ENCODE data around the gene C16orf90.

DNA sequence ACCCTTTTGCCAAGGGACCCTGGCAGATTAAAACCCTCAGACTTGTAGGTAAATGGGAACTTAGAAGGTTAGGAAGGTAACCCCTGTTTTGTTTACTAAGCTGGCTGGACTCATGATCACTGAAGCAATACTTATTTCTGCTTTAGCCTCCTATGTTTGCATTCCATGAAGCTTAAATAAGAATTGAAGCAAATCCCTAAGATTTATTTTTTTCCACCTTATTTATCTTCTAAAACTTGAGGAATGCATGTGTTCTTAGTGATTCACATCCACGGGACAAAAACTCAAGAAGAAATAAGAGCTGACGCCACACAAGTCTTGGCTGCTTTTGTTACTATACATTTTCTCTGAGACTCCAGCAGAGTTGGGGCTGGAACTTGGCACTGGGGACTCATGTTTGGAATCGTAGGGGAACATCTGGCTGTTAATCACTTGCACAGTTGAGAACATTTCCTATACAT is 41.0 kb upstream of the C16orf90 start:
- TF ChIP-seq, protein P1, sequence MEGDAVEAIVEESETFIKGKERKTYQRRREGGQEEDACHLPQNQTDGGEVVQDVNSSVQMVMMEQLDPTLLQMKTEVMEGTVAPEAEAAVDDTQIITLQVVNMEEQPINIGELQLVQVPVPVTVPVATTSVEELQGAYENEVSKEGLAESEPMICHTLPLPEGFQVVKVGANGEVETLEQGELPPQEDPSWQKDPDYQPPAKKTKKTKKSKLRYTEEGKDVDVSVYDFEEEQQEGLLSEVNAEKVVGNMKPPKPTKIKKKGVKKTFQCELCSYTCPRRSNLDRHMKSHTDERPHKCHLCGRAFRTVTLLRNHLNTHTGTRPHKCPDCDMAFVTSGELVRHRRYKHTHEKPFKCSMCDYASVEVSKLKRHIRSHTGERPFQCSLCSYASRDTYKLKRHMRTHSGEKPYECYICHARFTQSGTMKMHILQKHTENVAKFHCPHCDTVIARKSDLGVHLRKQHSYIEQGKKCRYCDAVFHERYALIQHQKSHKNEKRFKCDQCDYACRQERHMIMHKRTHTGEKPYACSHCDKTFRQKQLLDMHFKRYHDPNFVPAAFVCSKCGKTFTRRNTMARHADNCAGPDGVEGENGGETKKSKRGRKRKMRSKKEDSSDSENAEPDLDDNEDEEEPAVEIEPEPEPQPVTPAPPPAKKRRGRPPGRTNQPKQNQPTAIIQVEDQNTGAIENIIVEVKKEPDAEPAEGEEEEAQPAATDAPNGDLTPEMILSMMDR (IDR thresholded peaks at IDR 0.05), result no peak
- TF ChIP-seq POLR2A (IDR thresholded peaks at IDR 0.05), result no peak
